Activated CD8-positive, alpha-beta memory T cell treated with anti-CD3 and anti-CD28 coated beads, Interleukin-2, amount 10 ng/mL, durations not matched to agents 7 days and 5 days (primary cell): Measurements from ENCODE around the gene UBC. TPM values are rescaled to one million over a fixed set of nuclear protein-coding genes. Genes with fewer than 3 reads are reported as not detected.
"Not testable (repeated sequence)": the region's sequence is repeated elsewhere in the genome, so short reads cannot be mapped to it uniquely, and the experiment has no call there.

Source experiments
- ATAC-seq: fragments of 150-1000 bp; cut with Tn5 transposase; one replicate; pipeline ENCODE4 v1.10.0; 2021; ENCODE audit warnings: moderate library complexity
- CTCF ChIA-PET: fragments of 350-600 bp; sonication (Branson Sonifier 250); formaldehyde crosslinking; loops from one replicate; lab custom pipeline; 2021; ENCODE audit warnings: antibody characterized with exemption; lab: Charles Lee
- DNase-seq: peaks from one replicate; pipeline ENCODE4 v3.0.0-alpha.2; 2020
- H3K27ac Mint-ChIP-seq: one replicate; pipeline ENCODE4 v1.8.0; 2021; ENCODE audit warnings: mild to moderate bottlenecking, mixed read lengths
- H3K27me3 Mint-ChIP-seq: one replicate; pipeline ENCODE4 v1.8.0; 2021; ENCODE audit warnings: mixed read lengths
- H3K36me3 Mint-ChIP-seq: one replicate; pipeline ENCODE4 v1.8.0; 2021; ENCODE audit warnings: mild to moderate bottlenecking, mixed read lengths
- H3K4me1 Mint-ChIP-seq: one replicate; pipeline ENCODE4 v1.8.0; 2021; ENCODE audit warnings: mixed read lengths
- H3K4me3 Mint-ChIP-seq: one replicate; pipeline ENCODE4 v1.8.0; 2021; ENCODE audit warnings: mild to moderate bottlenecking, moderate library complexity, mixed read lengths
- H3K9me3 Mint-ChIP-seq: one replicate; pipeline ENCODE4 v1.8.0; 2022; ENCODE audit warnings: low read depth, mixed read lengths
- total RNA-seq, 2 experiments: library from RNA; stranded (reverse); gene quantifications; one replicate each; pipeline ENCODE4 v1.2.3, GENCODE V29; 2021

Gene UBC
- total RNA-seq, 2 experiments from 2014 or later, result 1,159 to 1,188 TPM

DNA sequence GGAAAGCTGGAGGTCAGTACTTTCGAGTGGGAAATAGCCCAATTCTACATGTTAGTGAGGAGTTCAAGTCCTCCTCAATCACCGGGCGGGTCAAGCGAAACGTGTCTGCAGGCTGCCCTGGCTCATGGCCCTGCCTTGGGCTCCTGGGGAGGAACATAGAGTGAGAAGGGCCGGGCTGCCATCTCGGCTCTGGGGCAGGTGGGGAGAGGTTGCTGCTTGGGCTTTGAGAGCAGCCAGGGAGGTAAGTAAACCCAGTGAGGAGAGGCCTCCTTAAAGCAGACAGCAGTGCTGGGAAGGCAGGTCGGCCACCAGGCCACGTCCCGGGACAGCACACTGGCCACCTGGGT, 32.0 kb upstream of the UBC start:
- Mint-ChIP-seq H3K36me3 (peaks cover 13% of the 10 kb centered on the region), H3K27me3 (no peaks in the 10 kb centered on the region), H3K9me3 (no peaks in the 10 kb centered on the region), H3K27ac (no peak overlapping the region), H3K4me3 (no peak overlapping the region), H3K4me1 (no peaks in the 10 kb centered on the region)
- no peak for ATAC-seq
- CTCF ChIA-PET, result interaction anchor here (1.5 to 12.2 kb wide), 2 partner anchors 30 to 47 kb away, joined by 3 to 553 read pairs; partner anchors contain the start of genes BRI3BP and UBC
- DNase-seq, result no peak

DNA sequence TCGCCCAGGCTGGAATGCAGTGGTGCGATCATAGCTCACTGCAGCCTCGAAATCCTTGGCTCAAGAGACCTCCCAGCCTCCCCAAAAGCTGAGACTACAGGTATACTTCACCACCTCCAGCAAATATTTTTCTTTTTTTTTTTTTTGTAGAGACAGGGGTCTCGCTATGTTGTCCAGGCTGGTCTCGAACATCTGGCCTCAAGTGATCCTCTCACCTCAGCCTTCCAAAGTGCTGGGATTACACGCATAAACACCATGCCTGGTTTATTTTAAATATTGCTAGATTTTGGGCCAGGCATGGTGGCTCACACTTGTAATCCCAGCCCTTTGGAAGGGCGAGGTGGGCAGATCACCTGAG, 26.7 kb upstream of the UBC start:
- no peaks in the 10 kb centered on the region for H3K9me3 Mint-ChIP-seq
- CTCF ChIA-PET, result interaction anchor here (0.7 to 12.2 kb wide), 10 partner anchors 9 to 167 kb away, joined by 3 to 553 read pairs (median 5); partner anchors contain the start of genes BRI3BP and UBC
- no peak overlapping the region for H3K4me3 Mint-ChIP-seq
- peaks cover 16% of the 10 kb centered on the region for H3K4me1 Mint-ChIP-seq
- peaks cover under 1% of the 10 kb centered on the region for H3K36me3 Mint-ChIP-seq
- DNase-seq (no peak), ATAC-seq (no peak)
- H3K27ac Mint-ChIP-seq, result no peak overlapping the region
- no peaks in the 10 kb centered on the region for H3K27me3 Mint-ChIP-seq

DNA sequence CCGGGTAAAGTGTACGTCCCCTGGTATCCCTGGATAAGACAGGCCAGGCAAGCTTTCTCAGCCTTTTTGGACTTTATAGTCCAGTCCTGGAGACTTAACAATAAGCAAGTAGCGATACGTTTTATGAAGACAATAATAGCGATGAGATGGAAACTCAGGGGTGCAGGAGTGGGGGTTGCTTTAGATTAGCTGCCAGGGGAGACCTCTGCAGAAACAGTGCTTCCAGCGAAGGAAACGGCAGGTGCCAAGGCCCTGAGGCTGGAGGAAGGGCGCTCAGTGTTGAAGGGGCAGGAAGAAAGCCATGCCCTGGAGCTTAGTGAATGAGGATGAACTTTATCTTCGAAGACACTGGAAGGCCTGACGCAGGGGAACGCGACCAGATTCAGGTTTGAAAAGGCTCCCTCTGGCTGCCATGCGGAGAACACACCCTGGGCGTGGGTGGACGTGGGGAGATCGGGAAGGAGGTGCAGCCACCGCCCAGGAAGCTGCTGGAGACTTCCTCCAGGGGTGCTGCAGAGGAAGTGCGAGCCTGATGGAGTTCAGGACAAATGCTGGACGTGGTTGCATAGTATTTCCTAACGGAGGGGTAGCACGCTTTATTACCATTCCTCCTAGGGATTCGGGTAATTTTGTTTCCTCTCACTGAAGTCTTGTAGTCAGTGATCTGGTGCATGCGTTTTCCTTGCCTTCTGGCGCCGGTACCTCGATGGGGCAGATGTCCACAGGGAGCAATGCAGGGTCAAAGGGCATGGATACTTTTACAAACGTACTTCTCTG, 26.1 kb upstream of the UBC start:
- ATAC-seq (peak; percentile 56), DNase-seq (peak; percentile 93)
- no peaks in the 10 kb centered on the region for H3K27me3 Mint-ChIP-seq
- peaks cover 3% of the 10 kb centered on the region for H3K36me3 Mint-ChIP-seq
- H3K4me3 Mint-ChIP-seq, result no peak overlapping the region
- no peaks in the 10 kb centered on the region for H3K9me3 Mint-ChIP-seq
- H3K27ac Mint-ChIP-seq, result no peak overlapping the region
- peaks cover 18% of the 10 kb centered on the region for H3K4me1 Mint-ChIP-seq
- CTCF ChIA-PET, result interaction anchor here (0.7 to 12.2 kb wide), 17 partner anchors 9 to 487 kb away, joined by 3 to 553 read pairs (median 5); partner anchors contain the start of genes BRI3BP and UBC

DNA sequence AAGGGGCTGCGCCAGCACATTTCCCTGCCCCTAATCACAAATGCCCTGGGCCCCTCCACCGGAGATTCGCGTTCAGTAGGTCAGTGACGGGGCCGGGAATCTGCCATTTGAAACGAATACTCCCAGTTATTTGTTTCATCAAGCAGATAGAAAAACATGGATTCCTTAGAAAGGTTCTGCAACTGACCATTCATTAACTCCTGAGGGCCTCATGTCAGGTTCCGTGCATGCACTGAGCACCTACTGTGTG, 25.6 kb upstream of the UBC start:
- Mint-ChIP-seq H3K4me1 (peaks cover 18% of the 10 kb centered on the region), H3K9me3 (no peaks in the 10 kb centered on the region), H3K36me3 (peaks cover 3% of the 10 kb centered on the region), H3K4me3 (no peak overlapping the region), H3K27ac (no peak overlapping the region), H3K27me3 (no peaks in the 10 kb centered on the region)
- ATAC-seq, result peak; percentile 20
- DNase-seq, result no peak
- CTCF ChIA-PET, result interaction anchor here (0.7 to 12.2 kb wide), 18 partner anchors 8 to 487 kb away, joined by 3 to 553 read pairs (median 5); partner anchors contain the start of genes BRI3BP and UBC

DNA sequence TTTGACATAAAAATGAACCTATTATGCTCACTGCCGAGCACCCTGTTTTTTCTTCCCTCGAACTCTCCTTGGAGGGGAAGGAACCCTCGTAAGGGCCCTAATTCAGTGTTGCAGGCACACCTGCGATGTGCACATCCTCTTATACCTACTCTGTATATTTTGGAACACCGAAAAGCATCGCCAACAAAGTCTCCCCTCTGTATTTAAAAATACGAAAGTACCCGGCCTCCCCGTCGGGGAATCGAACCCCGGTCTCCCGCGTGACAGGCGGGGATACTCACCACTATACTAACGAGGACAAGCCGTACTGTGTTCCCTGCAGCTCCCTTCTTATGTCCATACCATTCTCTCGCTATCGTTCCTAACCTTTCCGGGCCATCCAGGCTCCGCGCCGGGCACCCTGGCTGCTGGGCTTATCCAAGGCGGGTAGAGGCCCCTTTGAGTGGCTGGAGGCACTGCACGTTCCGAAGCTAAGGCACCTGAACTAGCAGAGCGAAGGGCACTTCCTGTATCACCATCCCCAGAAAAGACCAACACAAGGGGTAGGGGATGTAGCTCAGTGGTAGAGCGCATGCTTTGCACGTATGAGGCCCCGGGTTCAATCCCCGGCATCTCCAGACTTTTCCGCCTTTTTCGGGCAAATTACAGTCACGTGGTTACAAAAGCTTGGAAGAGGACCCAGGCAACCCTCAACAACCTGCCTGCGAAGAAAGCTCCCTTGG, 25.1 kb upstream of the UBC start:
- Mint-ChIP-seq H3K27ac (no peak overlapping the region), H3K4me1 (peaks cover 18% of the 10 kb centered on the region), H3K36me3 (peaks cover 3% of the 10 kb centered on the region), H3K27me3 (no peaks in the 10 kb centered on the region), H3K9me3 (no peaks in the 10 kb centered on the region), H3K4me3 (no peak overlapping the region)
- ATAC-seq, result peak; percentile 74
- peak; percentile 94 for DNase-seq
- CTCF ChIA-PET, result interaction anchor here (0.7 to 12.2 kb wide), 14 partner anchors 12 to 486 kb away, joined by 3 to 553 read pairs (median 4); partner anchors contain the start of genes BRI3BP and UBC

DNA sequence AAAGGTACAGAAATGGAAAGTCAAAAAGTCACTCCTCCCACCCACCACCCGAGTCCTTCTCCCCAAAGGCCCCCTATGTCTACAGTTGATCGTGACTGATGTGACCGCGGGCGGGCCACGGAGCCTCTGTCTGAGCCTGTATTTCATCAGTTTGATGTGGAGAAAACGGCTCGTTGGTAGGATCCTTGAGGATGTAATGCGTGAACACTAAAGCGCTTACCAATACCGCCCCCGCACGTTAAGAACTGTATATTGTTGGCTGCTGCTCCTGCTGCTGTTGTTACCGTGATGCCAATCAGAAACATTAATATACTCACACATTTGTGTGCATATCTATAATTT, 24.6 kb upstream of the UBC start:
- CTCF ChIA-PET, result interaction anchor here (1.1 to 12.2 kb wide), 5 partner anchors 23 to 111 kb away, joined by 3 to 553 read pairs (median 5); partner anchors contain the start of genes BRI3BP and UBC
- DNase-seq (peak; percentile 82), ATAC-seq (peak; percentile 43)
- no peaks in the 10 kb centered on the region for H3K9me3 Mint-ChIP-seq
- H3K4me3 Mint-ChIP-seq, result no peak overlapping the region
- H3K4me1 Mint-ChIP-seq, result peaks cover 18% of the 10 kb centered on the region
- no peaks in the 10 kb centered on the region for H3K27me3 Mint-ChIP-seq
- H3K36me3 Mint-ChIP-seq, result peaks cover 3% of the 10 kb centered on the region
- no peak overlapping the region for H3K27ac Mint-ChIP-seq

DNA sequence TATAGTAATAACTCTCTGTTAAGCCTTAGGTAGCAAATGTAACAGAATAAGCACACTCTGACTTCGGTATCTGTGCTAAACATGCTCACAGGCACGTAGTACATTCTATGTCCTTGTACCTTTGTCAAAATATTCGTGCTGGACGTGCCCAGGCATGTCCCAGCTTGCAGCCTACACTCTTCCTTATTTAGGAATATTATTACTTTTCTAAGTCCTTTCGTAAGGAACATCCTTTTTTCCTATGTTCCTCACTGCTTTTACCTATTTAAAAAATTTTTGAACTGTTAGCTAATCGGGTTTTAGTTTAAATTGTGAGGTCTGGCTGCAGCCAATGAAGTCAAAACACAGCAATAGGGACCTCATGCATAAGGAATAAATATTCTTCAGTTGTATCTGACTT, 24.1 kb upstream of the UBC start:
- peaks cover 18% of the 10 kb centered on the region for H3K4me1 Mint-ChIP-seq
- H3K27me3 Mint-ChIP-seq, result no peaks in the 10 kb centered on the region
- peaks cover 3% of the 10 kb centered on the region for H3K36me3 Mint-ChIP-seq
- ATAC-seq, result no peak
- H3K4me3 Mint-ChIP-seq, result no peak overlapping the region
- no peak overlapping the region for H3K27ac Mint-ChIP-seq
- CTCF ChIA-PET, result interaction anchor here (1.6 to 12.2 kb wide), 2 partner anchors 22 to 55 kb away, joined by 5 to 553 read pairs; partner anchors contain the start of genes BRI3BP and UBC
- DNase-seq, result no peak
- H3K9me3 Mint-ChIP-seq, result no peaks in the 10 kb centered on the region

DNA sequence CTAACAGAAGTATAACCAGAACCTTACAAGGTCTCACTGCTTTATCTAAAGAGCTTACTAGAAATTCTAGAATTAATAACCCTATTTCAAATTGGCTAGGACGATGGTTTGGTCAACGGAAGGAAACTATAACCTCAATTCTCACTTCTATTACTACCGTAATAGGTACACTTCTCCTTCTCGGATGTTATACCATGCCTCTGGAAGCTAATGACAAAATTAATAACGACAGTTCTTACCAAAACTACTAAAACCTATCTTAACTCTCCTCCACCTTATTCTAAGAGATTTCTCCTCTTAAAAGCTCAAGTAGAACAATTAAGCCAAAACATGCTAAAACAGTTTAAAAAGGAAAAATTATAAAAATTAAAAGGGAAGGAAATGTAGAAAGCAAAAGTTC, 23.7 kb upstream of the UBC start:
- H3K4me3 Mint-ChIP-seq, result no peak overlapping the region

DNA sequence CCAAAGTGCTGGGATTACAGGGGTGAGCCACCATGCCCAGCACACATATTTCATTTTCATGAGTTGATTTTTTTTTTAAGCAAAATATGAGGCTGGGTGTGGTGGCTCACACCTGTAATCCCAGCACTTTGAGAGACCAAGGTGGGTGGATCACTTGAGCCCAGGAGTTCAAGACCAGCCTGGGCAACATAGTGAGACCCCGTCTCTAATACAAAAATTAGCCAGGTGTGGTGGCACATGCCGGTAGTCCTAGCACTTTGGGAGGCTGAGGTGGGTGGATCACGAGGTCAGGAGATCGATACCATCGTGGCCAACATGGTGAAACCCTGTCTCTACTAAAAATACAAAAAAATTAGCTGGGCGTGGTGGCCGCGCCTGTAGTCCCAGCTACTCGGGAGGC, 17.1 kb upstream of the UBC start:
- DNase-seq, H3K27me3 Mint-ChIP-seq, ATAC-seq, H3K4me3 Mint-ChIP-seq, H3K27ac Mint-ChIP-seq, H3K36me3 Mint-ChIP-seq, H3K9me3 Mint-ChIP-seq: not testable (repeated sequence)
- CTCF ChIA-PET, result interaction anchor here (0.9 to 2.4 kb wide), 2 partner anchors 9 to 25 kb away, joined by 5 to 8 read pairs; no protein-coding TSS in a partner anchor
- peaks cover 23% of the 10 kb centered on the region for H3K4me1 Mint-ChIP-seq

More for the DNA sequence above, 23.7 kb upstream of the UBC start:
- H3K4me1 Mint-ChIP-seq, result peaks cover 18% of the 10 kb centered on the region
- no peak for ATAC-seq
- no peaks in the 10 kb centered on the region for H3K9me3 Mint-ChIP-seq
- peaks cover 3% of the 10 kb centered on the region for H3K36me3 Mint-ChIP-seq
- CTCF ChIA-PET, result interaction anchor here (1.6 to 12.2 kb wide), 2 partner anchors 22 to 55 kb away, joined by 5 to 553 read pairs; partner anchors contain the start of genes BRI3BP and UBC
- DNase-seq, result no peak
- H3K27ac Mint-ChIP-seq, result no peak overlapping the region
- no peaks in the 10 kb centered on the region for H3K27me3 Mint-ChIP-seq

DNA sequence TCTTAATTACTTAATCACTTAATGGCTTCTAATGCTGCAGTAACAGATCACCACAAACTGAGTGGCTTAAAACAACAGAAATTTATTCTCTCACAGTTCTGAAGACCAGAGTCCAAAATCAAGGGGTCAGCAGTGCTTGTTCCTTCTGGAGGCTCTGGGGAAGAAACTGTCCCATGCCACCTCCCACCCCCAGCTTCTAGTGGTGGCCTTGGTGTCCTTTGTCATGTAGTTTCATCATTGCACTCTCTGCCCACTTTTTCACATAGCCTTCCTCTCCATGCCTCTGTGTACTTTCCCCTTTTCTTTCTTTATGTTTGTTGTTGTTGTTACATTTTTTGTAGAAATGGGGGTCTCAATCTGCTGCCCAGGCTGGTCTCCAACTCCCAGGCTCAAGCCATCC, 16.1 kb upstream of the UBC start:
- H3K27ac Mint-ChIP-seq, result no peak overlapping the region

DNA sequence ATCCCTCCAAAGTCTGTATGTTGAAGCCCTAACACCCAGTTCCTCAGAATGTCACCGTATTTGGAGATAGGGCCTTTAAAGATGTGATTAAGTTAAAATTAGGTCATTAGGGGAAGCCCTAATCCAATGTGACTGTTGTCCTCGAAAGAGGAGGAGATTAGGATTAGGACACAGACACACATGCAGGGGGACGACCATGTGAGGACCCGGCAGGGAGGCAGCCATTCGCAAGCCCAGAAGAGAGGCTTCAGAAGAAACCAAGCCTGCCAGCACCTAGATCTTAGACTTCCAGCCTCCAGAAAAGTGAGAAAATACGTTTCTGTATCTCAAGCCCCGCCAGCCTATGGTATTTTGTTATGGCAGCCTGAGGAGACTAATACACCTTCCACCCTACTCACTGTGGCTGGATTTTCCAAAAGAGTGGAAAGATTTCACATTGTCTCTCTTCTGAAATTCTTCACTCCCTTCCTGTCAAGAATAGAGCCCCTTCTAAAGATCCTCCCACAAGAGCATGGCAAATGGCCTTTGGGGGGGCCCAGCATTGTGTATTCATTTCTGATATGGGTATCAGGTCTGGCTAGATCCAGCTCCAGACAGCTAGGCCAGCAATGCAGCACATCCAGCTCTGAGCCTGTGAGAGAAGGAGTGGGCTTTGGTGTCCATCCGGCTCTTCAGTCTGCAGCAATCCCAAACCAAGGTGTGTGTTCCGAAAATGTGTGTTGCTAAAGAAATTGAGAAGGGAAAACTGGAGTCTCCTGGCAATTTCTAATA, 15.4 kb upstream of the UBC start:
- no peak overlapping the region for H3K4me3 Mint-ChIP-seq
- ATAC-seq, result no peak
- no peaks in the 10 kb centered on the region for H3K27me3 Mint-ChIP-seq
- H3K9me3 Mint-ChIP-seq, result no peaks in the 10 kb centered on the region
- CTCF ChIA-PET, result interaction anchor here (2.4 kb wide), 1 partner anchor 23 kb away, joined by 8 read pairs; no protein-coding TSS in a partner anchor
- peaks cover 24% of the 10 kb centered on the region for H3K4me1 Mint-ChIP-seq
- no peak overlapping the region for H3K27ac Mint-ChIP-seq
- peaks cover 3% of the 10 kb centered on the region for H3K36me3 Mint-ChIP-seq
- no peak for DNase-seq

More for the DNA sequence above, 16.1 kb upstream of the UBC start:
- H3K4me3 Mint-ChIP-seq, result no peak overlapping the region
- H3K27me3 Mint-ChIP-seq, result no peaks in the 10 kb centered on the region
- ATAC-seq, result no peak
- peaks cover 3% of the 10 kb centered on the region for H3K36me3 Mint-ChIP-seq
- H3K4me1 Mint-ChIP-seq, result peaks cover 22% of the 10 kb centered on the region
- no peak for DNase-seq
- CTCF ChIA-PET, result interaction anchor here (2.4 kb wide), 1 partner anchor 24 kb away, joined by 8 read pairs; no protein-coding TSS in a partner anchor
- no peaks in the 10 kb centered on the region for H3K9me3 Mint-ChIP-seq

DNA sequence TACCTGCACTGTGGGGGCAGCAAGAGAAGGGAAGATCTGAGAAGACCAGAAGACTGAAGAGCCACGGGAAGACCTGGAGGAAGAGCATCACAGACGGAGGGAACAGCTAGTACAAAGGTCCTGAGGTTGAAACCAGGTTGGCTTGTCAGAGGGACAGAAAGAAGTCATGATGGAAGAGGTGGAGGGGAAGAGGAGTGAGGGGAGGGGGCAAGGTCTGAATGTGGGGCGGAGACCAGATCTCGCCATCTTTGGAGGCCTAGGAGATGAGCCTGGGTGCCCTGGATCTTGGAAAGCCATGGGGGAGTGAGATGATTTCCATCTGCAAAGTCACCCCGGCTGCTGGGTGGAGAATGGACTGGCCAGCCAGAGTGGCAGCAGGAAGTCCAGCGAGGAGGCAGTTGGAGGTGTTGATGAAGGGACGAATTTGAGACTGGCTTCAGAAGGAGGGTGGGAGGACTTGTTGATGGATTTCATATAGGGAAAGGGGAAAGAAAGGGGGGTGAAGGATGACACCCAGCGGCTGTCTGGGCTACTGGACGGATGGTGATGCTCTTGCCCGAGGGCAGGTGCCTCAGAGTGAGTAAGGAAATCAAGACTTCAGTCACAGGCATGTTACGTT, 14.6 kb upstream of the UBC start:
- H3K27me3 Mint-ChIP-seq, result no peaks in the 10 kb centered on the region
- peaks cover 24% of the 10 kb centered on the region for H3K4me1 Mint-ChIP-seq
- no peak for DNase-seq
- H3K27ac Mint-ChIP-seq, result peak overlapping the region; percentile 93
- peaks cover 3% of the 10 kb centered on the region for H3K36me3 Mint-ChIP-seq
- ATAC-seq, result no peak
- H3K9me3 Mint-ChIP-seq, result no peaks in the 10 kb centered on the region
- peak overlapping the region; percentile 35 for H3K4me3 Mint-ChIP-seq
- CTCF ChIA-PET, result interaction anchor here (1.6 to 25.8 kb wide), 4 partner anchors 11 to 23 kb away, joined by 7 to 553 read pairs (median 16); partner anchors contain the start of gene UBC
